Ureter (tissue), 1 donor: Measurements from ENCODE around the gene TTC6. TPM values are rescaled to one million over a fixed set of nuclear protein-coding genes. Genes with fewer than 3 reads are reported as not detected.
"Not testable (repeated sequence)": the region's sequence is repeated elsewhere in the genome, so short reads cannot be mapped to it uniquely, and the experiment has no call there.

Source experiments
- DNase-seq: peaks from one replicate; pipeline ENCODE4 v3.0.0-alpha.2; 2020; ENCODE audit warnings: low spot score
- total RNA-seq: library from RNA; stranded (reverse); gene quantifications from one replicate; pipeline ENCODE4 v1.2.4, GENCODE V29; 2023
- donor health status: DM: yes; HTN: yes; CAD: no.

The TTC6 gene
- 21.3 TPM for total RNA-seq

DNA sequence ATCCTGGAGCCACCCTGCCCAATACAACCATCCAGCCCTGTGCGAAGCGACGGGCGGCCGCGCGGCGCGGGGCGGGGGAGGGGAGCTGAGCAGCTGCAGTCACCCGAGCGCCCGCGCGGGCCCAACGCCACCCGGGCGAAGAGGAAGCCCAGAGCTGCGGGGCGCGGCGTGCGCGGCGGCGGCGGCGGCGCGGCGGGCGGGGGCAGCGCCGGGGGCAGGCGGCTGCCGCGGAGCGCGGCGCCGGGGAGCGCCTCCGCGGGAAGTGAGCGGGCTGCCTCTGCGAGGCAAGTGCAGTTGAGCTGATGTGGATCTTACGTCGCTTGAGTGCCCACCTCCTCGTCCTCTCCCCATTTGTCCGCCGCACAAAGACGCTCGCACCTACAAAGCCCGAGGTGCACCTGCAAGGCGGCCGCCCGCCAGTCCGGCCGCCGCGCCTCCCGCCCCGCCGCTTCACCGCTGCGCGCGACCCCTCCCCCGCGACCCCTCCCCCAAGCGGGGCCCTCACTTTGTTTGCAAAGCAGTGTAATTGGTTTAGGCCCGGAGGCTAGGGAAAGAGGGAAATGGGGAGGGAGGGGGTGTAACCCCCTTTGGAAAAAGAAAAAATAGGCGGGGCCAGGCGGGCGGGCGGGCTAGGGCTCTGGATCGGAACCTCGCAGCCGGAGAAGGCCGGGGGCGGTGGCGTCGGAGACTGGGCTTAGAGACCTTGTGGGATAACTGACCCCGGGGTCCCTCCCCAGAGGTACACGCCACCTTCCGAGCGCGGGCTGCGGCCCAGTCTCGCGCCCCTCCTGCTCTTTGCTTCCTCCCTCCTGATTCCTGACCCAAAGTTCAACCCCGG is at the start of gene TTC6, which contains the start of gene FOXA1:
TSS of gene TTC6 (plus strand) at position 659 of the 838 bp plus-strand sequence. CDS start 26,436 bp downstream, outside the sequence.
TSS of gene FOXA1 (minus strand) at position 279 of the 838 bp plus-strand sequence. CDS start at position 2, 277 bp downstream.
- no peak for DNase-seq

GRCh38 chr14:37546621-37547447 is 48.6 kb upstream of the TTC6 start:
- DNase-seq, result no peak

DNA sequence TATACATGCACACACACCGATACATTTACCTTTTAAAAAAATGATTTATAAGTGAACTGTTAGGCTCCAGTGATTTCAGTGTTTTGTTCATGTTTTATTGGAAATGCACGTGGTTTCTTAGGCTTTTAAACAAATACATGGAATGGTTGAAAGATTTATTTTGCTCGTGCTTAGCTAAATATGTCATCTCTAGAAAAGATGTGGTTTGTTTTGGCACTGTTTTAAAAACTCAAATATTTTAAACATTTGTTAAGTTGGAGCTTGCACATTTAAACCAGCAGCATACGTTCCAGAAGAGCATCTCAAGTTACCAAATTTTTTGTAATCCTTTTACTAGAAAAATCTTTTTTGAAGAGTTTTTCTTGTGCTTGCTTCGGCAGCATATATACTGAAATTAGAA is 44.9 kb upstream of the TTC6 start:
- no peak for DNase-seq

DNA sequence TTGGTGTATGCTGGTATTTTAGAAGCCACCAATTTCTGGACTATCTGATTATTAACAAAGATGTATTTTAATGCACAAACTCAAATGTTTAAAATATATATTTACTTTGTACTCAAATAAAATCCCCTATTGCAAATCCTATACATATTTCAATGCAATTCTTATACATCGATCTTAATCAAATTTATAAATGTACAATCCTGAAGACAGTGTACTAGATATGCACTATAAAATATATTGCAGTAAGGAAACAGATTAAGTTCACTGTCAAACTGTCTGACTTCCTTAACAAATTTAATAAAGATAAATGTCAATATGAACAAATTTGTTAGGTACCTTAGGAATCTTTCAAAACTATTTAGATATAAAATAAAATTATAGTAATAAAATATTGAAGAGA is 44.3 kb upstream of the TTC6 start:
- no peak for DNase-seq

- DNase-seq, result no peak
These were observed 41.4 kb upstream of the TTC6 start for GRCh38 chr14:37553935-37554550.

DNA sequence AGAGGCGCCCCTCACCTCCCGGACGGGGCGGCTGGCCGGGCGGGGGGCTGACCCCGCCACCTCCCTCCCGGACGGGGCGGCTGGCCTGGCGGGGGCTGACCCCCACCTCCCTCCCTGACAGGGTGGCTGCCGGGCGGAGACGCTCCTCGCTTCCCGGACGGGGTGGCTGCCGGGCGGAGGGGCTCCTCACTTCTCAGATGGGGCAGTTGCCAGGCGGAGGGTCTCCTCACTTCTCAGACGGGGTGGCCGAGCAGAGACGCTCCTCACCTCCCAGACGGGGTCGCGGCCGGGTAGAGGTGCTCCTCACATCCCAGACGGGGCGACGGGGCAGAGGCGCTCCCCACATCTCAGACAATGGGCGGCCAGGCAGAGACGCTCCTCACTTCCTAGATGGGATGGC is 39.8 kb upstream of the TTC6 start:
- not testable (repeated sequence) for DNase-seq

DNA sequence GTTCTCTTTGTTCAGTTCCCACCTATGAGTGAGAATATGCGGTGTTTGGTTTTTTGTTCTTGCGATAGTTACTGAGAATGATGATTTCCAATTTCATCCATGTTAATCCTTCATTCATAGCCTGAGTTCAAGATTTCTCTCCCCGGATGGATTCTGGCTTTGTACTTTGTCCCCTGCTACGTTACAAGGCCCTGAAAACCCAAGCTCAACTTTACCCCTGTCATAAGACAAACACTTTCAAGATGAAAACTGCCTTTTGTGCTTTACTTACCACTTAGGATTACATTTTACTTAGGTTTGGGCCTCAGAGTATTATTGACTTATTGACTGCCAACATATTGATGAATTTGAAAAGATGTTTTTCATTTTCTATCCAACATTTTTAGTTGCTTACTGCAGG is 36.7 kb upstream of the TTC6 start:
- no peak for DNase-seq

DNA sequence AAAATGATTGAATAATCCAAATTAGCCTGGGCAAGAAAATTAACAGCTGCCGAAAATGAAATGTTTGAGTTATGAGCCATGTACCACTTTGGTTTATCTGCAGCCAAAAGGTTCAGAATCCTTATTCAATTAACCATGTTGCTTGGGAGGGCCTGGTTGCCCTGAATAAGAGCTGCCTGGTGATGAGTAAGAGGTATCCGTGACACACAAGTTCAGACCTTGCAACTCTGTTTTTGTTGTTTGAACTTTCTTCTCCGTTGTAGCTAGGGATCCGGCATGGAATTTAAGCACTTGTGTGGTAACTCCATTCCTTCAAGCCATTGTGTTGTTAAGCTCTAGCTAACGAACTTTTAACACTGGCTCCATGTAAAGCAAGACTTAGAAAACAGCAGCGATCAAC is 36.0 kb upstream of the TTC6 start:
- no peak for DNase-seq

GRCh38 chr14:37563189-37563588 is 32.2 kb upstream of the TTC6 start:
- no peak for DNase-seq

DNA sequence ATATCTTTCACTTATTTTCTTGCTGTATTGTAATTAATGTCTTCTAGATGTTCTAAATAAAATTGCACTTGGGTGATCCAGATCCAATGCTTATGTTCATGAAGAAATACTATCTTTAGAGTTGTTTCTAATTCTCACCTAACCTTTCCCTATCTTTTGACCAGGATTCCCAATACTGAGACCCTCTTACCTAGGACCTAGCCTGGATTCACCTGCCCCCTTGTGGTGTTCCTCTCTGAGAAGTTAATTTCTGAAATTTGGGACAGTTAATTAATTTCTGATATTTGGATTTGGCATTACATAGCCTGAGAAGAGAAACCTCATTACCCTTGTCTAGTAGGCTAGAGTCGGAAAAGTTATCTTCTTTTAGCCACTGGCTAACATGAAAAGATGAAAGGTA is 29.9 kb upstream of the TTC6 start:
- DNase-seq, result no peak

DNA sequence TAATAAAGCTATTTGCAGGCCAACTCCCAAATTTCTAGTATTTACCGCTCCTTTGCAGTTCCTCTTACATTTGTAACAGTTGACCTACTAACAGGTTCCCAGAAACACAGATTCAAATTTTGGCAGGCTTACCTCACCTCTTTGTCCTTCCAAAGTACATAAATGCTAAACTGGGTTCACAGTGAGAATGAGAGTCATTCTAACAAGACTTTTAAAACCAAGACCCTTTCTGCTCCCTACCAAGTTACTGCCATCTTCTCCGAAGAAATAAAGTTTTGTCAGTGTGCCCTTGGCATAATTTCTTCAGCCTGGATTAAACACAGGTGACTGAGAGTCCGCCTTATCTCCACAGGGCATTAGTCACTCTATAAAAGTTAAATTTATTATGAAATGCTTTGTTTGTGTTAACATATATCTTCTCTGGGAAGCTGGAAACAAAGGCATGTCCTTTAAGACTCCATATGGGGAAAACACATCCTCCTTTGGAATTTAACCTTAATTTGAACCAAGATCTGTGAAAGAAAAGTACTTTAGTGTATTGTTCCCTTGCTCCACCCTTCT is 28.5 kb upstream of the TTC6 start:
- no peak for DNase-seq

GRCh38 chr14:37569729-37570128 is 25.7 kb upstream of the TTC6 start:
- no peak for DNase-seq

GRCh38 chr14:37571391-37571790 is 24.0 kb upstream of the TTC6 start:
- no peak for DNase-seq

- DNase-seq, result no peak
These were observed 22.1 kb upstream of the TTC6 start for GRCh38 chr14:37573356-37573755.

DNA sequence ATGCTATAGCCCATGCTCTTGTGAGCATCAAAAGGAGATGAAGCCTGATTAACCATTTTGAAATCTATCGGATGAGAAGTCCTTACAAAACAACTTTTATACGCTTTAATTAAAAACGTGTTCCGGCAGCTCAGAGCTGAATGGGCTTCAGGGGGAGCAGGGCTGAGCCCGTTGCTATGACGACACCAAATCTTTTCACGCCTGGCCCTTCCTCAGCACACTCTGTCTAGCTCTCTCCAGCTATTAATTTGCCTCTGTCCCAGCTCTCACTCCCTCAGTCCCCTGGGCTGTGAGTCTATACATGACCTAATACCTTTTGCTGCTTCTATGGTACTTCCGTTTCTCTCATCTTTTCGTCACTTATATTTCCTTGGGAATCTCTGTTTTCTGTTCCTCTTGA is 16.2 kb upstream of the TTC6 start:
- no peak for DNase-seq

- no peak for DNase-seq
These were observed 15.3 kb upstream of the TTC6 start for GRCh38 chr14:37580146-37580545.

DNA sequence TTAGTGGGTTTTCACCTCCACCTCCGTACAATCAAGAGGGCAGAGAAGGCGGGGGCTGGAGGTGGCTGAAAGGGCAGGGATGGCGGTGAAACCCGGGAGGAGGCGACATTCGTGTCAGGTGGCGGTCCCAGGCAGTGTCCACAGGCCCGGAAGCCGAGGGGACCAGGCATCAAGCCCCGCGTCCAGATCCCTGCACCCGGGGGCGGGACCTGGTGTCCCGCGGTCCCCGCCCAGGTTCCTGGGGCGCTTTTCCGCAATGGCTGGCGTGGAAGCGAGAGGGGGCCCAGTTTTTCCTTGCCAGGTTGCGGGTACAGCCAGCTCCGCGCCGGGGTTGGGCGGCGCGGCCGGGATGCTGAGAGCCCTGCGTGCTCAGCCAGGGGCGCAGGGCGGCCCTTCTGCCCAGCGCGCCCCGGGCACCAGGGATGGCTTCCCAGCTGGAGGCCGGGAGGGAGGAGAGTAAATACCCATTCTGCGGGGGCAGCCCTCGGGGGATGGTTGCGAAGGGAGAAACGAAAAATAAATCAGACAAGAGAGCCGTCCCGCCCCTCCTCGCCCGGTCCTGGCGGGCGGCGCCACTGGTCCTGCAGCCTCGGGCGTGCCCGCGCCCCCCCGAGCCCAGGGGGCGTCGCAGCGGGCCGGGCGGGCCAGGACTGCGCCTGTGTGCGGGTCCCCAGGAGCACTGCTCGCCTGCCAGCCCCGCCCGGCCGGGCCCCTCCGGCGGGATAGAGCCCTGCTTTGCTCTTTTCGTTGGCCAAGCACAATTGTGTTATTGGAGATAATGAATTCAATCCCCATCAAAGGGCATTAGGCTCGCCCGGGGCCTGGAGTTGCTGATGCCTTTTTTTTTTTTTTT is 11.8 kb upstream of the TTC6 start:
- no peak for DNase-seq

GRCh38 chr14:37584211-37585100 is 11.0 kb upstream of the TTC6 start:
- DNase-seq, result no peak

GRCh38 chr14:37585101-37585511 is 10.3 kb upstream of the TTC6 start:
- no peak for DNase-seq
